ENCODE measurements around the gene TULP1. TPM values are rescaled to one million over a fixed set of nuclear protein-coding genes. Genes with fewer than 3 reads are reported as not detected.

TULP1 gene
- total RNA-seq, 1 experiment from 2014 or later: not detected

DNA sequence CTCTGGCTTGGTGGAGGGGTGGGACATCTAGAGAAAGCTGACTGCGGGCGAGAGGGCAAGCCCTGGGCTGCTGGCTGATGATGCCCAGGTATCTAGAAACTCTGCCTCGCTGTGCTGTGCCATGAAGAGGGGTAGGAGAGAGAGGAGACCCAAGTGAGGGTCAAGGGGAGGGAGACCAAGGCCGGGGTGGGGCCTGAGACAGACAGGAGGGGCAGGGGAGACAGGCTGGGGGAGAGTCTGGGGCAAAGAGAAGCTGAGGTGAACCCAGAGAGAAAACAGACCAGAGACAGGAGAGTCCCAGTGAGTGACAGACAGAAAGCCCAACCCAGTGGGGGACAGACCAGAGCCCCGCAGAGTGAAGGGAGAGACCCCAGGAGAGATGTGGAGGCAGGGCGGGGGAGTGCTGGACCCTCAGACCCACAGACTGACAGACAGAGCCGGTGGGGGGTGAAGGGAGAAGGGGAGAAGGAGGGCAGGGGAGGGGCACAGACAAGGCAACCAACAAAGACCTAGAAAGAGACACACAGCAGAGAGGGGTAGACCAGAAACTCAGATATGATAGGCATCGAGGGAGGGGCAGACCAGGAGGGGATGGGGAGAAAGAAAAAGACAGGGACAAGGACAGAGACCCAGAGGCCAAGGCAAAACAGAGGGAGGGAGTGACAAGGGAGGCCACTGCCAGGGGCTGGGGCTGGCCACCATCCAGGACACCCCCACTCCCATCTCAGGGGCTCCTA, 21.7 kb downstream of the TULP1 start:
- no peak overlapping the region for H2BK12ac ChIP-seq (ENCODE audit: insufficient read length, low read depth, low read length)
- TF ChIP-seq, protein P1, sequence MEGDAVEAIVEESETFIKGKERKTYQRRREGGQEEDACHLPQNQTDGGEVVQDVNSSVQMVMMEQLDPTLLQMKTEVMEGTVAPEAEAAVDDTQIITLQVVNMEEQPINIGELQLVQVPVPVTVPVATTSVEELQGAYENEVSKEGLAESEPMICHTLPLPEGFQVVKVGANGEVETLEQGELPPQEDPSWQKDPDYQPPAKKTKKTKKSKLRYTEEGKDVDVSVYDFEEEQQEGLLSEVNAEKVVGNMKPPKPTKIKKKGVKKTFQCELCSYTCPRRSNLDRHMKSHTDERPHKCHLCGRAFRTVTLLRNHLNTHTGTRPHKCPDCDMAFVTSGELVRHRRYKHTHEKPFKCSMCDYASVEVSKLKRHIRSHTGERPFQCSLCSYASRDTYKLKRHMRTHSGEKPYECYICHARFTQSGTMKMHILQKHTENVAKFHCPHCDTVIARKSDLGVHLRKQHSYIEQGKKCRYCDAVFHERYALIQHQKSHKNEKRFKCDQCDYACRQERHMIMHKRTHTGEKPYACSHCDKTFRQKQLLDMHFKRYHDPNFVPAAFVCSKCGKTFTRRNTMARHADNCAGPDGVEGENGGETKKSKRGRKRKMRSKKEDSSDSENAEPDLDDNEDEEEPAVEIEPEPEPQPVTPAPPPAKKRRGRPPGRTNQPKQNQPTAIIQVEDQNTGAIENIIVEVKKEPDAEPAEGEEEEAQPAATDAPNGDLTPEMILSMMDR (conservative IDR thresholded peaks at IDR 0.05): no peak
- no peak overlapping the region for H4K91ac ChIP-seq (ENCODE audit: insufficient read length, low read depth, low read length)
- H4K5ac ChIP-seq (ENCODE audit: insufficient read length, low read depth, low read length): no peak overlapping the region
- no peak for DNase-seq
- no peaks in the 10 kb centered on the region for H3K9me3 ChIP-seq (ENCODE audit: control insufficient read depth, low read depth, low read length)
- no peaks in the 10 kb centered on the region; a peak in 1 of 7 replicates for H3K36me3 Mint-ChIP-seq (ENCODE audit: insufficient read depth in 1 of 3, low read depth in 3 of 3)
- no peaks in the 10 kb centered on the region; a peak in 1 of 5 replicates for H3K9me3 Mint-ChIP-seq
- H3K79me2 ChIP-seq (ENCODE audit: insufficient read depth, low read length): peaks cover 2% of the 10 kb centered on the region; the same call in 1 of the 2 replicates
- H3K27ac ChIP-seq (ENCODE audit: insufficient read length, low read depth, low read length): no peak overlapping the region
- H2BK20ac ChIP-seq (ENCODE audit: low read depth, low read length, poor library complexity, severe bottlenecking): no peak overlapping the region
- peak overlapping the region; percentile 30 for H3K18ac ChIP-seq (ENCODE audit: insufficient read length, low read depth, low read length)
- H2AFZ ChIP-seq (ENCODE audit: low read length): no peak overlapping the region
- no peak overlapping the region for H3K56ac ChIP-seq (ENCODE audit: insufficient read length, low read depth, low read length)
- no peak overlapping the region for H2AK5ac ChIP-seq (ENCODE audit: insufficient read length, low read length)
- peak overlapping the region; percentile 45 to 95 (median 94); a peak in 6 of 7 replicates for H3K27ac Mint-ChIP-seq
- no peak overlapping the region for H3K9ac ChIP-seq (ENCODE audit: extremely low read depth, insufficient read length, low read length)
- H3K4me2 ChIP-seq (ENCODE audit: insufficient read depth, insufficient read length, low read length): peak overlapping the region; percentile 46
- H3K4me1 ChIP-seq (ENCODE audit: insufficient read depth, low read length): peaks cover 18% of the 10 kb centered on the region; the same call in 1 of the 2 replicates
- H3K4ac ChIP-seq (ENCODE audit: low read depth, low read length): no peak overlapping the region
- peaks cover 13% of the 10 kb centered on the region for H3K27me3 Mint-ChIP-seq (ENCODE audit: low read depth)
- no peak overlapping the region for H2BK5ac ChIP-seq (ENCODE audit: insufficient read length, low read length)
- no peaks in the 10 kb centered on the region; the same call in 1 of the 2 replicates for H3K27me3 ChIP-seq (ENCODE audit: insufficient read depth, low read length)
- H3K23me2 ChIP-seq (ENCODE audit: insufficient read length, low read depth, low read length, poor library complexity, severe bottlenecking): peaks cover 15% of the 10 kb centered on the region
- H3K23ac ChIP-seq (ENCODE audit: insufficient read length, low read depth, low read length): no peak overlapping the region
- no peaks in the 10 kb centered on the region for H3K79me1 ChIP-seq (ENCODE audit: insufficient read depth, low read depth, low read length, poor library complexity, severe bottlenecking)
- peaks cover 72 to 80% of the 10 kb centered on the region in 2 experiments for H3K4me1 Mint-ChIP-seq
- no peak overlapping the region for H4K8ac ChIP-seq (replicated peaks; ENCODE audit: insufficient read length, low read depth, low read length)
- H4K20me1 ChIP-seq (ENCODE audit: control insufficient read depth, insufficient read depth, insufficient read length): peaks cover 3% of the 10 kb centered on the region
- H3K4me3 Mint-ChIP-seq: peak overlapping the region; percentile 55 to 78
- peak overlapping the region; percentile 5 for H3K14ac ChIP-seq (ENCODE audit: insufficient read depth, low read length)
- H3T11ph ChIP-seq (ENCODE audit: low read length): no peak overlapping the region
- H2BK120ac ChIP-seq (ENCODE audit: low read depth, low read length, poor library complexity, severe bottlenecking): no peak overlapping the region
- no peak overlapping the region for H2BK15ac ChIP-seq (ENCODE audit: low read depth, low read length)
- WGBS (ENCODE audit: extremely low coverage, insufficient read length, low lambda C conversion rate): no CpG with 5 or more reads among the region's 8 CpGs
